Trophoblast cell (in vitro differentiated cells and primary cell): ENCODE data around the gene CXorf51A.
"Not testable (repeated sequence)": the region's sequence is repeated elsewhere in the genome, so short reads cannot be mapped to it uniquely, and the experiment has no call there.

Source experiments
- DNase-seq, 2 donors: peaks; one replicate each; pipeline ENCODE4 v3.0.0-alpha.2; 2016
- H2AFZ ChIP-seq: 2 replicates; pipeline ENCODE4 v1.6.1; 2013; ENCODE audit warnings: low read length, moderate library complexity, mild to moderate bottlenecking; ENCODE audit not compliant: insufficient read depth, poor library complexity
- H2AK5ac ChIP-seq: 2 replicates; pipeline ENCODE4 v1.6.1; 2013; ENCODE audit warnings: mild to moderate bottlenecking, low read length
- H2BK120ac ChIP-seq: 2 replicates; pipeline ENCODE4 v1.6.1; 2013; ENCODE audit warnings: low read length, mild to moderate bottlenecking, moderate library complexity; ENCODE audit not compliant: insufficient read depth, poor library complexity
- H2BK12ac ChIP-seq: 2 replicates; pipeline ENCODE4 v1.6.1; 2013; ENCODE audit warnings: mild to moderate bottlenecking, low read length, moderate library complexity
- H2BK5ac ChIP-seq: 2 replicates; pipeline ENCODE4 v1.6.1; 2013; ENCODE audit warnings: low read length, low read depth, moderate library complexity, mild to moderate bottlenecking; ENCODE audit not compliant: poor library complexity
- H3K14ac ChIP-seq: 2 replicates; pipeline ENCODE4 v1.6.1; 2013; ENCODE audit warnings: mild to moderate bottlenecking, low read length
- H3K18ac ChIP-seq: 2 replicates; pipeline ENCODE4 v1.6.1; 2013; ENCODE audit warnings: mild to moderate bottlenecking, low read length
- H3K23ac ChIP-seq: 2 replicates; pipeline ENCODE4 v1.6.1; 2013; ENCODE audit warnings: low read length
- H3K27ac ChIP-seq: 2 replicates; pipeline ENCODE4 v1.5.1; 2013; ENCODE audit warnings: low read depth, mild to moderate bottlenecking, inconsistent platforms, low read length, moderate library complexity
- H3K27me3 ChIP-seq: 2 replicates; pipeline ENCODE4 v1.6.1; 2013; ENCODE audit warnings: inconsistent platforms, mild to moderate bottlenecking, low read length, moderate library complexity; ENCODE audit not compliant: insufficient read depth
- H3K36me3 ChIP-seq, 2 experiments: 1 replicate in 1 of 2; 2 replicates in 1 of 2; pipeline ENCODE4 v1.6.1; 2013; ENCODE audit warnings: low read length in 2 of 2, mild to moderate bottlenecking in 2 of 2, moderate library complexity in 1 of 2; ENCODE audit not compliant: insufficient read depth in 2 of 2, control insufficient read depth in 1 of 2
- H3K4ac ChIP-seq: 2 replicates; pipeline ENCODE4 v1.6.1; 2013; ENCODE audit warnings: low read depth, mild to moderate bottlenecking, low read length, moderate library complexity
- H3K4me1 ChIP-seq, 2 experiments: 1 replicate in 1 of 2; 2 replicates in 1 of 2; pipeline ENCODE4 v1.6.1; 2013; ENCODE audit warnings: low read length in 2 of 2, mild to moderate bottlenecking in 2 of 2, moderate library complexity in 1 of 2; ENCODE audit not compliant: insufficient read depth in 2 of 2, control insufficient read depth in 1 of 2
- H3K4me2 ChIP-seq: 2 replicates; pipeline ENCODE4 v1.6.1; 2013; ENCODE audit warnings: inconsistent platforms, mild to moderate bottlenecking, low read length, moderate library complexity
- H3K4me3 ChIP-seq: 2 replicates; pipeline ENCODE4 v1.5.1; 2013; ENCODE audit warnings: mild to moderate bottlenecking, low read depth, low read length, inconsistent platforms
- H3K79me1 ChIP-seq: one replicate; pipeline ENCODE4 v1.6.1; 2013; ENCODE audit warnings: low read length
- H3K79me2 ChIP-seq: 2 replicates; pipeline ENCODE4 v1.6.1; 2013; ENCODE audit warnings: low read length, mild to moderate bottlenecking; ENCODE audit not compliant: control insufficient read depth, insufficient read depth, poor library complexity
- H3K9ac ChIP-seq: 2 replicates; pipeline ENCODE4 v1.6.1; 2013; ENCODE audit warnings: mild to moderate bottlenecking, low read length
- H3K9me3 ChIP-seq: 2 replicates; pipeline ENCODE4 v1.6.1; 2013; ENCODE audit warnings: low read depth, mild to moderate bottlenecking, control low read depth, inconsistent platforms, low read length; ENCODE audit not compliant: insufficient read depth
- H4K12ac ChIP-seq: 2 replicates; pipeline ENCODE4 v1.6.1; 2013; ENCODE audit warnings: low read depth, mild to moderate bottlenecking, low read length, moderate library complexity
- H4K8ac ChIP-seq: 2 replicates; pipeline ENCODE4 v1.6.1; 2013; ENCODE audit warnings: low read depth, mild to moderate bottlenecking, low read length, moderate library complexity
- H4K91ac ChIP-seq: one replicate; pipeline ENCODE4 v1.6.1; 2013; ENCODE audit warnings: low read depth, mild to moderate bottlenecking, low read length, moderate library complexity
- WGBS: extraction: QIAGEN DNeasy Blood & Tissue Kit; methylation state at CpG from one replicate; pipeline ENCODE4 v1.1.7; 2013; ENCODE audit warnings: missing lambda C conversion rate; ENCODE audit not compliant: insufficient read length, insufficient coverage; ENCODE audit errors: extremely low coverage; 5-methylcytosine and 5-hydroxymethylcytosine counted together

CXorf51A gene

DNA sequence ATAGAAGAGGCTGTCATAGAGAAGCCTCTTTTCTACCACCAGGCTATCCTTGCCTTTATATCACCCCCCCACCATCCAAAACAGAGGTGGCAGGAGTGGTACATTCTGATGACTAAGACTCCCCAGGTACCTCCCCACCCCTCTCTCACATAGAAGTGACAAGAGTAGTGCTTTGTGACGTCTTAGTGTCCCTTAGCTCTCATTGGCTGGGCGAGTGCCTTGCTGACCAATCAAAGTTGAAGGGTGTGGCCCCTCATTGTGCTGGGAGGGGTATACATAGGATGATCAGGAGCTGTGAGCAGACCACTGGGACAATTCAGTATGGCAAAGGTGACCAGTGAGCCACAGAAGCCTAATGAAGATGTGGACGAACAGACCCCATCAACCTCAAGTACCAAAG lies 5.1 kb downstream of the CXorf51A start, which contains the start of gene CXorf51B:
Gene CXorf51B, plus strand, starts transcription at position 301 of the 400 bp plus-strand sequence. Its CDS starts 21 bp downstream, at position 322.
- not testable (repeated sequence) for H4K8ac ChIP-seq, H3K79me1 ChIP-seq, H3K27ac ChIP-seq, H3K14ac ChIP-seq, H2BK5ac ChIP-seq, DNase-seq, H3K9me3 ChIP-seq, H2AFZ ChIP-seq, H3K4ac ChIP-seq, H3K79me2 ChIP-seq, H4K91ac ChIP-seq, H3K9ac ChIP-seq, H3K4me2 ChIP-seq, H3K27me3 ChIP-seq, H3K18ac ChIP-seq, H2BK12ac ChIP-seq, H4K12ac ChIP-seq, H2AK5ac ChIP-seq, H3K23ac ChIP-seq, H2BK120ac ChIP-seq, H3K4me1 ChIP-seq, H3K36me3 ChIP-seq, H3K4me3 ChIP-seq
- no CpG with 5 or more reads among the region's 3 CpGs for WGBS
